GM19397 (cell line): ENCODE data around the gene MADCAM1.

Experiments used
- ATAC-seq: cut with Tn5 transposase; IDR thresholded peaks from one replicate; pipeline ENCODE4 v1.9.1; 2021; ENCODE audit warnings: mild to moderate bottlenecking, moderate library complexity; ENCODE audit not compliant: unreplicated experiment

Gene MADCAM1

GRCh38 chr19:507286-508203 is 11.3 kb downstream of the MADCAM1 start, which contains the start of gene TPGS1:
TSS of gene TPGS1 (plus strand) at chr19:507497. CDS start at chr19:507507, 10 bp downstream.
- peak; percentile 56 for ATAC-seq

GRCh38 chr19:508204-509150 is 12.2 kb downstream of the MADCAM1 start:
- ATAC-seq, result no peak

DNA sequence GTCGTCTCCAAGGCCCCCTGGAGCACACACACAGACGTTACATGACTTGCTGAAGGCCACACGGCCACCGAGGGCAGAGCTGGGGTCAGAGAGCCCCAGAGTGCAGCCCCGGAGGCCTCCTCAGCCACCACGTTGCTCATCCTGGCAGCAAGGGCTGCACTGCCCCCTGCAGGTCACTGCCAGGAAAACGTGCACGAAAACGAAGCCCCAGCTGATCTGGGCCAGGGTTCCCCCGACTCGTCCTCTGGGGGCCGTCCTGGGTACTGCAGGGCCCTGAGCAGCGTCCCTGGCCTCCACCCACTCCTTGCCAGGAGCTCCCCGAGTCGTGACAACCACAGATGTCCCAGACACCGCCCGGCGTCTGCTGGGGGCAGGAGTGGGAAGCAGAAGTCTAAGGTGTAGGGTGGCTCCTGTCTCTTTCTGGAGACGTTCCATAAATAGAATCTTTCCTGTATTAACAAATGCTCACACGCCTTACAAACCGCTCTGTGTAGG is 14.4 kb downstream of the MADCAM1 start:
- ATAC-seq, result no peak

DNA sequence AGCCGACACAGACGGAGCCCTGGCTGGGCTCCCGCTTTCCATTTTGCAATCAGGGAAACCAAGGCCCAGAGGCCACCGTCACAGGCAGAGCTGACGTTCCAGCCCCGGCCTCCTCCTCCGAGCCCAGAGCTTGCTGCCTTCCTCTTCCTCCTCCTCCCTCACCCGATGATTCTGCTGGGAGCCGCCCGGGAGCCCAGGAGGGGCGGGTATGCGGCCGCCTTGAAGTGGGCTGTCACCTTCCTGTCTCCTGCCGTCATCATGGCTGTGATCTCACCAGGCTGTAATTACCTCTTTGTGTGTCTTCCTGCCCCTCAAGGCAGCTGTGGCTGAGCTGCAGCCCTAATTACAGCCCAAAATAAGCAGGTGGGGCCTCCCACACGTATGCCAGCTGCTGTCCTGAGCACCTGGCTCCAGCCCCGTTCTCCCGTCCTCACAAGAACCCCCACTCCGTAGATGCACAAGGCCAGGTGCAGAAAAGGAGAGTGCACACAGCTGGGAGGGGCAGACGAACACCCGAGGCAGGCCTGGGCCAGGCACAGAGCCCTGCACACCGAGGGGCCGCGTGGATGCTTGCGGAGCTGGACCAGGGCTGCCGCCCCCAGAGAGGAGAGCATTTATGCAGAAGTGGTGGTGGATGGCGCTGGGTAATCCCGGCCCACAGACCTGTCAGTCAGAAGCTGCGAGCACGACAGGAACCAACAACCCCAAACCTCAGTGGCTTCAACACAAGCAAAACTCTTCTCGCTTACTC is 15.0 kb downstream of the MADCAM1 start:
- no peak for ATAC-seq

- no peak for ATAC-seq
Observed at GRCh38 chr19:512547-513365, 16.5 kb downstream of the MADCAM1 start.

GRCh38 chr19:513368-514165 is 17.3 kb downstream of the MADCAM1 start:
- ATAC-seq, result no peak

- ATAC-seq, result no peak
Observed at GRCh38 chr19:514166-514663, 17.9 kb downstream of the MADCAM1 start.

DNA sequence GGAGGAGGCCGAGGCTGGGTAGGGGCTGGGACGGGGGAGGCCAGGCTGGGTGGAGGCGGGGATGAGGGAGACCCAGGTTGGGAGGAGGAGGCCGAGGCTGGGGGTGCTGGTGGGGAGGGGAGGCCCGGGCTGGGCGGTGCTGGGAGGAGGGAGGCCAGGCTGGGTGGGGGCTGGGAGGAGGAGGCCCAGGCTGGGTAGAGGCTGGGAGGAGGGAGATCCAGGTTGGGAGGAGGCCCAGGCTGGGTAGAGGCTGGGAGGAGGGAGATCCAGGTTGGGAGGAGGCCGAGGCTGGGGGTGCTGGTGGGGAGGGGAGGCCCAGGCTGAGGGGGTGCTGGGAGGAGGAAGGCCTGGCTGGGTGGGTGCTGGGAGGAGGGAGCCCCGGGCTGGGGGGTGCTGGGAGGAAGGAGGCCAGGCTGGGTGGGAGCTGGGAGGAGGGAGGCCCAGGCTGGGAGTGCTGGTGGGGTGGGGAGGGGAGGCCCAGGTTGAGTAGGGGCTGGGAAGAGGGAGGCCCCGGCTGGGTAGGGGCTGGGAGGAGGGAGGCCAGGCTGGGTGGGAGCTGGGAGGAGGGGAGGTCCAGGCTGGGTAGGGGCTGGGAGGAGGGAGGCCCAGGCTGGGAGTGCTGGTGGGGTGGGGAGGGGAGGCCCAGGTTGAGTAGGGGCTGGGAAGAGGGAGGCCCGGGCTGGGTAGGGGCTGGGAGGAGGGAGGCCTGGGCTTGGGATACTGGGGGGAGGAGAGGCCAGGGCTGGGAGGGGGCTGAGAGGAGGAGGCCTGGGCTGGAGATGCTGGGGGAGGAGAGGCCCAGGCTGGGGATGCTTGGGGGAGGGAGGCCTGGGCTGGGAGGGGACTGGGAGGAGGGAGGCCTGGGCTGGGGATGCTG is 21.7 kb downstream of the MADCAM1 start:
- no peak for ATAC-seq

DNA sequence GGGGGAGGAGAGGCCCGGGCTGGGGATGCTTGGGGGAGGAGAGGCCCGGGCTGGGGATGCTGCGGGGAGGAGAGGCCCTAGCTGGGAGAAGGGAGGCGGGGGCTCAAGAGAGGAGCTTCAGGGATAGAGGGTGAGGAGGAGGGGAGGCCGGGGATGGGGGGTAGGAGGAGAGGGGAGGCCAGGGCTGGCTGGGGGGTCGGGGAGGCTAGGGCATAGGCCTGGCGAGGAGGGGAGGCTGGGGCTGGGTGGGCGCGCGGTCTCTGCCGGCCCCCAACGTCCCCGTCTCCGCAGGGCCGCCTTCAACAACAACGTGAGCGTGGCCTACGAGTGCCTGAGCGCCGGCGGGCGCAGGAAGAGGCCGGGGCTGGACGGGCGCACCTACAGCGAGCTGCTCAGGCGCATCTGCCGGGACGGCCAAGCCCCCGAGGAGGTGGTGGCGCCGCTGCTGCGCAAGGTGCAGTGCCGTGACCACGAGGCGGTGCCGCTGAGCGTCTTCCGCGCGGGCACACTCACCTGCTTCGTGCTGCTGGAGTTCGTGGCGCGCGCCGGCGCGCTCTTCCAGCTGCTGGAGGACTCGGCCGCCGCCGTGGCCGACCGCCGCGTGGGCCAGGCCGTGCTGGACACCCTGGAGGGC is 22.4 kb downstream of the MADCAM1 start:
- ATAC-seq, result no peak

DNA sequence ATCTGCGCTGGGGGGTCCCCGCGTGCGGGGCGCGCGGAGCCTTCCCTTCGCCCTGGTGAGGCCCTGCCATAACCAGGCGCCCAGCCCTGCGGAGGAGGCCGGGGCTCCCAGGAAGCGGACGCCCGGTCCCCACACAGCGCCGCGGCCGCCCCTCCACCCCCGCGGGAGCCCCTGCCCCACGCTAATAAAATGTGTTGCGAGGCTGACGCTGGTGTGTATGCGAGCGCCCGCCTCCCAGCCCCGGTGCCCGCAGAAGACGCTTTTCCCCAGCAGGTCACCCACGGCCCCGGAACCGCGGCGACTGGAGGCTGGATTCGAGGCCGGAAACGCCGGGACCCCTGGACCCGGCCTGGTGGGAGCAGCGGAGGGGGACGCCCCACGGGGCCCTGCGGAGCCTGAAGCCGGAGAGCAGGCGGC is 23.2 kb downstream of the MADCAM1 start:
- ATAC-seq, result no peak

- no peak for ATAC-seq
Observed at GRCh38 chr19:522726-523125, 26.4 kb downstream of the MADCAM1 start.

DNA sequence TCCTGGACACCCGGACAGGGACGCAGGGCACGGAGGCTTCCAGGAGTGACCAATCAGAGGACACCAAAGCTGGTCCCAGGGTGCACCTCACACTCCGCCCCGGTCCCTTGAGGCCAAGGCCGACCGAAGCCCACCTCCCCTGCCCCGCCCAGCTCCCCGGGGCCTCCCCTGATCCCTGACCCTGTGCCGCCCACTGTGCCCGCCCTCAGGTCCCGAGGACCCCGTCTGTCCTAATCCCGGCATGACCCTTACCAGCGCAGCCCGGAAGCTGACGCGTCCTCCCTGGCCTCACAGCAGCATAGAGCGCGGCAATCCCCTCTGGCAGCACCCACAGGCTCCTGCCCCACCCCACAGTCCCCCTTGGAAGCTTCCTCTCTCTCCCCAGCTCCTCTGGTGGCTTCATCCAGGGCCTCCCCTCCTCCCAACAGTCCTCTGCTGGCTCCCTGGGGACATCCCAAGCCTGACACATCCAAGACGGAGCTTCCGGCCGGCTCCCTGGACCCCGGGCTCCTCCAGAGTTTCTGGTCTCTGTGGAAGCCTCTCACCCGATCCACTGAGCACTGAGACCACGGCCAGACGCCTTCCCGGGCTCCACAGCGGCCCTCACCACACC is 27.9 kb downstream of the MADCAM1 start:
- ATAC-seq, result no peak

- ATAC-seq, result no peak
Observed at GRCh38 chr19:525029-525428, 28.7 kb downstream of the MADCAM1 start.

DNA sequence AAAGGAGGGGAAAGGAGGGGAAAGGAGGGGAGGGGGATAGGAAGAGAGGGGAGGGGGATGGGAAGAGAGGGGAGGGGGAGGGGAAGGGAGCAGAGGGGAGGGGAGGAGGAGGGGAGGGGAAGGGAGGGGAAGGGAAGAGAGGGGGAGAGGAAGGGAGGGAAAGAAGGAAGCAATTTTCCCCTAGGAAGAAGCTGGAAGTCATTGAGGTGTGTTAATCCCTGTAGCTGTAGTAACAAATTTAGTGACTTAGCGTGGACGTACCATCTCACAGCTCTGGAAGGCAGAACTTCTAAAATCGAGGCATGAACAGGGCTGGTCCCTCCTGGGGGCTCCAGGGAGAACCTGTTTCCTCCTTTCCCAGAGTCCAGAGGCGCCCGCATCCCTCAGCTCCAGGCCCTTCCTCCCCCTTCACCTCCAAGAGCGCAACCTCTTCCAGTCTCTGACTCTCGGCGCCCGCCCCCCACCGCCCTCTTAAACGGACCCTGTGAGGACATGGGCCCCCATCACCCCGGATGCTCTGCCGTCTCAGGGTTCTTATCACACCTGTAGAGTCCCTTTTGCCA is 29.7 kb downstream of the MADCAM1 start:
- ATAC-seq, result no peak

- ATAC-seq, result no peak
Observed at GRCh38 chr19:530134-531008, 34.1 kb downstream of the MADCAM1 start.
